HEK293 (cell line): ENCODE results near the gene KLHL12.

Source experiments
- CTCF ChIA-PET: fragments of 350-600 bp; formaldehyde crosslinking; extraction: SDS; loops from one replicate; lab custom pipeline; 2021; ENCODE audit warnings: antibody characterized with exemption; lab: Yijun Ruan, JAX
- POLR2A ChIA-PET: fragments of 300-600 bp; formaldehyde crosslinking; extraction: SDS; loops from one replicate; lab custom pipeline; 2020; ENCODE audit warnings: antibody characterized with exemption, inconsistent platforms; lab: Yijun Ruan, JAX
- H3K27ac ChIP-seq: fragments of 200-500 bp; sonication (Bioruptor generic); 2 replicates; pipeline ENCODE4 v1.5.1; 2014; ENCODE audit warnings: low read depth, low read length, control low read depth, inconsistent platforms; ENCODE audit errors: extremely low read depth
- H3K36me3 ChIP-seq, 2 experiments: fragments of 200-500 bp in 1 of 2; sonication (Bioruptor generic) in 1 of 2; 1 replicate in 1 of 2; 2 replicates in 1 of 2; pipeline ENCODE4 v1.5.1; 2014 to 2017; ENCODE audit warnings: inconsistent platforms in 2 of 2, low read length in 2 of 2; ENCODE audit not compliant: control insufficient read depth in 2 of 2, insufficient read depth in 1 of 2
- H3K4me1 ChIP-seq: fragments of 200-500 bp; sonication (Bioruptor generic); 2 replicates; pipeline ENCODE4 v1.5.1; 2014; ENCODE audit warnings: mild to moderate bottlenecking, low read length, inconsistent platforms; ENCODE audit not compliant: control insufficient read depth, insufficient read depth
- H3K4me3 ChIP-seq: 2 replicates; pipeline ENCODE4 v1.5.1; 2011; ENCODE audit warnings: low read depth, mild to moderate bottlenecking, control low read depth, low read length, moderate library complexity
- H3K9me3 ChIP-seq: fragments of 200-500 bp; sonication (Bioruptor generic); 2 replicates; pipeline ENCODE4 v1.5.1; 2014; ENCODE audit warnings: low read depth, low read length, inconsistent platforms; ENCODE audit not compliant: control insufficient read depth, insufficient read depth
- GFI1B ChIP-seq: fragments of 450-650 bp; formaldehyde crosslinking; IDR thresholded peaks from 2 replicates; pipeline ENCODE4 v1.5.1; 2016; ENCODE audit warnings: missing biosample characterization, missing genetic modification characterization
- KLF8 ChIP-seq: fragments of 450-650 bp; formaldehyde crosslinking; IDR thresholded peaks from 2 replicates; pipeline ENCODE4 v1.5.1; 2016; ENCODE audit warnings: missing biosample characterization, missing genetic modification characterization
- KLF9 ChIP-seq: fragments of 450-650 bp; formaldehyde crosslinking; IDR thresholded peaks from 2 replicates; pipeline ENCODE4 v1.5.1; 2016; ENCODE audit warnings: missing biosample characterization, missing genetic modification characterization, low read depth
- MZF1 ChIP-seq: fragments of 450-650 bp; formaldehyde crosslinking; IDR thresholded peaks from 2 replicates; pipeline ENCODE4 v1.5.1; 2017; ENCODE audit warnings: missing biosample characterization, missing genetic modification characterization, borderline replicate concordance
- SALL2 ChIP-seq: fragments of 450-650 bp; formaldehyde crosslinking; IDR thresholded peaks from 2 replicates; pipeline ENCODE4 v1.5.0; 2017; ENCODE audit warnings: missing biosample characterization, mild to moderate bottlenecking, missing genetic modification characterization, borderline replicate concordance
- SP3 ChIP-seq: fragments of 450-650 bp; formaldehyde crosslinking; IDR thresholded peaks from 2 replicates; pipeline ENCODE4 v1.5.1; 2016; ENCODE audit warnings: missing biosample characterization, missing genetic modification characterization
- TRIM28 ChIP-seq: IDR thresholded peaks from 2 replicates; pipeline ENCODE4 v1.6.1; 2011; ENCODE audit warnings: low read length, control low read depth, borderline replicate concordance
- ZBTB17 ChIP-seq: fragments of 450-650 bp; formaldehyde crosslinking; IDR thresholded peaks from 2 replicates; pipeline ENCODE4 v1.5.1; 2016; ENCODE audit warnings: missing biosample characterization, missing genetic modification characterization
- ZFP3 ChIP-seq: fragments of 450-650 bp; formaldehyde crosslinking; IDR thresholded peaks from 2 replicates; pipeline ENCODE4 v1.5.1; 2016; ENCODE audit warnings: low read depth, missing biosample characterization, missing genetic modification characterization
- ZFP37 ChIP-seq: fragments of 450-650 bp; formaldehyde crosslinking; IDR thresholded peaks from 2 replicates; pipeline ENCODE4 v1.5.1; 2016; ENCODE audit warnings: missing biosample characterization, missing genetic modification characterization
- ZFP69B ChIP-seq: fragments of 450-650 bp; formaldehyde crosslinking; IDR thresholded peaks from 2 replicates; pipeline ENCODE4 v1.5.1; 2016; ENCODE audit warnings: missing biosample characterization, missing genetic modification characterization
- ZNF140 ChIP-seq: fragments of 450-650 bp; formaldehyde crosslinking; IDR thresholded peaks from 2 replicates; pipeline ENCODE4 v1.5.1; 2016; ENCODE audit warnings: missing biosample characterization, missing genetic modification characterization
- ZNF2 ChIP-seq: fragments of 450-650 bp; formaldehyde crosslinking; IDR thresholded peaks from 2 replicates; pipeline ENCODE4 v1.5.1; 2016; ENCODE audit warnings: missing biosample characterization, missing genetic modification characterization
- ZNF292 ChIP-seq: fragments of 450-650 bp; formaldehyde crosslinking; IDR thresholded peaks from 2 replicates; pipeline ENCODE4 v1.5.1; 2016; ENCODE audit warnings: low read depth, missing biosample characterization, missing genetic modification characterization, borderline replicate concordance
- ZNF311 ChIP-seq: fragments of 450-650 bp; formaldehyde crosslinking; IDR thresholded peaks from 2 replicates; pipeline ENCODE4 v1.5.1; 2017; ENCODE audit warnings: missing biosample characterization, missing genetic modification characterization, borderline replicate concordance
- ZNF335 ChIP-seq: fragments of 450-650 bp; formaldehyde crosslinking; conservative IDR thresholded peaks from 2 replicates; pipeline ENCODE4 v1.5.1; 2016; ENCODE audit warnings: missing biosample characterization, missing genetic modification characterization
- ZNF341 ChIP-seq: fragments of 450-650 bp; formaldehyde crosslinking; IDR thresholded peaks from 2 replicates; pipeline ENCODE4; 2016; ENCODE audit warnings: low read depth, missing biosample characterization, missing genetic modification characterization
- ZNF433 ChIP-seq: fragments of 450-650 bp; formaldehyde crosslinking; IDR thresholded peaks from 2 replicates; pipeline ENCODE4 v1.5.1; 2016; ENCODE audit warnings: missing biosample characterization, missing genetic modification characterization, low read depth
- ZNF555 ChIP-seq: fragments of 450-650 bp; formaldehyde crosslinking; conservative IDR thresholded peaks from 2 replicates; pipeline ENCODE4 v1.5.1; 2017; ENCODE audit warnings: missing biosample characterization, mild to moderate bottlenecking, missing genetic modification characterization, inconsistent platforms
- ZNF621 ChIP-seq: fragments of 450-650 bp; formaldehyde crosslinking; IDR thresholded peaks from 2 replicates; pipeline ENCODE4 v1.5.1; 2017; ENCODE audit warnings: missing biosample characterization, missing genetic modification characterization
- ZNF626 ChIP-seq: fragments of 450-650 bp; sonication (Bioruptor Pico); formaldehyde crosslinking; IDR thresholded peaks from 2 replicates; pipeline ENCODE4 v1.5.1; 2018; ENCODE audit warnings: missing biosample characterization, missing genetic modification characterization, inconsistent platforms
- ZNF664 ChIP-seq: fragments of 450-650 bp; formaldehyde crosslinking; IDR thresholded peaks from 2 replicates; pipeline ENCODE4 v1.5.1; 2016; ENCODE audit warnings: missing biosample characterization, missing genetic modification characterization
- ZNF677 ChIP-seq: fragments of 450-650 bp; IDR thresholded peaks from 2 replicates; pipeline ENCODE4 v1.5.0; 2018; ENCODE audit warnings: missing biosample characterization, mild to moderate bottlenecking, missing genetic modification characterization, moderate library complexity
- ZNF768 ChIP-seq: fragments of 450-650 bp; formaldehyde crosslinking; IDR thresholded peaks from 2 replicates; pipeline ENCODE4 v1.5.1; 2018; ENCODE audit warnings: missing biosample characterization, mild to moderate bottlenecking, missing genetic modification characterization
- TF ChIP-seq, protein P1 (sequence below): fragments of 450-650 bp; formaldehyde crosslinking; IDR thresholded peaks from 2 replicates; pipeline ENCODE4 v1.5.1; 2016; ENCODE audit warnings: missing biosample characterization, missing genetic modification characterization
- TF ChIP-seq, protein P2 (sequence below): fragments of 450-650 bp; IDR thresholded peaks from 2 replicates; pipeline ENCODE4 v1.5.1; 2018; ENCODE audit warnings: missing biosample characterization, mild to moderate bottlenecking, missing genetic modification characterization
- TF ChIP-seq, protein P3 (sequence below): fragments of 450-650 bp; formaldehyde crosslinking; IDR thresholded peaks from 2 replicates; pipeline ENCODE4 v1.5.1; 2016; ENCODE audit warnings: missing biosample characterization, missing genetic modification characterization
- TF ChIP-seq, protein P4 (sequence below): fragments of 450-650 bp; formaldehyde crosslinking; IDR thresholded peaks from 2 replicates; pipeline ENCODE4 v1.5.1; 2016; ENCODE audit warnings: missing biosample characterization, missing genetic modification characterization

KLHL12 gene

DNA sequence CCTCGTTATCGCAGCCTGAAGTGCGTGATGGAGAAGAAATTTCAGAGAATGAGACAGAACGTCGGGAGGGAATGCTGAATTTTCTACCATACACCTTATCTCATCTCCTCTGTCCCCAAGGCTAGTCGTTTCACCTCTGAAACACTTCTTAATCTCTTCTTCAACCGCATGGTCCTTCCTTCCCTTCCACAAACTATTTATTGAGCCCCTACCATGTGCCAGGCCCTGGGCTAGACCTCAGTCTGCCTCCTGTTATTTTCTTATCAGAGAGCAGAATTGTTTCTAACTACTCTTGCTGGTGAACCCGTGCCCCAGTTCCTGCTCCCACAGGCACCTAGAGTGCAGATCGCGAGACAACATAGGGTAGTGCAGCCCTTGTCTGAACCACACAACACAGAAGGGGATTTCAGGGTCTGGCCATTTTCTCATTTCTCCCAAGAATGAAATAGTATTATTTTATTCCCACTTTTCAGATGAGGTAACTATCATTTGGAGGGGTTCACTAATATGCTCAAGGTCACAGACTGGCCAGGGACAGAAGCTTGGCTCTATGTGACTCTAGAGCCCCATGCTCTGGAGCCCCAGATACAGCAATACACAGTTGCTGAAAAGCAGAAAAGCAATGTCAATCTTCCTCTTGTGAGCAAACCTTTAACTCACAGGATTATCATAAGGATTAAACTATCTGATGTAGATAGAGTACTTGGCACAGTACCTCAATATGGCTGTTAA is 31.7 kb upstream of the KLHL12 start (continued):
- TF ChIP-seq, protein P1, sequence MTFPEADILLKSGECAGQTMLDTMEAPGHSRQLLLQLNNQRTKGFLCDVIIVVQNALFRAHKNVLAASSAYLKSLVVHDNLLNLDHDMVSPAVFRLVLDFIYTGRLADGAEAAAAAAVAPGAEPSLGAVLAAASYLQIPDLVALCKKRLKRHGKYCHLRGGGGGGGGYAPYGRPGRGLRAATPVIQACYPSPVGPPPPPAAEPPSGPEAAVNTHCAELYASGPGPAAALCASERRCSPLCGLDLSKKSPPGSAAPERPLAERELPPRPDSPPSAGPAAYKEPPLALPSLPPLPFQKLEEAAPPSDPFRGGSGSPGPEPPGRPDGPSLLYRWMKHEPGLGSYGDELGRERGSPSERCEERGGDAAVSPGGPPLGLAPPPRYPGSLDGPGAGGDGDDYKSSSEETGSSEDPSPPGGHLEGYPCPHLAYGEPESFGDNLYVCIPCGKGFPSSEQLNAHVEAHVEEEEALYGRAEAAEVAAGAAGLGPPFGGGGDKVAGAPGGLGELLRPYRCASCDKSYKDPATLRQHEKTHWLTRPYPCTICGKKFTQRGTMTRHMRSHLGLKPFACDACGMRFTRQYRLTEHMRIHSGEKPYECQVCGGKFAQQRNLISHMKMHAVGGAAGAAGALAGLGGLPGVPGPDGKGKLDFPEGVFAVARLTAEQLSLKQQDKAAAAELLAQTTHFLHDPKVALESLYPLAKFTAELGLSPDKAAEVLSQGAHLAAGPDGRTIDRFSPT (tag by site-specific recombination) = no peak
- TF ChIP-seq ZNF621 (tag by site-specific recombination) = no peak
- TF ChIP-seq ZNF311 = no peak
- TF ChIP-seq KLF8 (tag by site-specific recombination) = no peak
- TF ChIP-seq SP3 (tag by site-specific recombination) = 0 out of 2 replicates have a peak, but pooled peaks have one; percentile 10
- TF ChIP-seq, protein P2, sequence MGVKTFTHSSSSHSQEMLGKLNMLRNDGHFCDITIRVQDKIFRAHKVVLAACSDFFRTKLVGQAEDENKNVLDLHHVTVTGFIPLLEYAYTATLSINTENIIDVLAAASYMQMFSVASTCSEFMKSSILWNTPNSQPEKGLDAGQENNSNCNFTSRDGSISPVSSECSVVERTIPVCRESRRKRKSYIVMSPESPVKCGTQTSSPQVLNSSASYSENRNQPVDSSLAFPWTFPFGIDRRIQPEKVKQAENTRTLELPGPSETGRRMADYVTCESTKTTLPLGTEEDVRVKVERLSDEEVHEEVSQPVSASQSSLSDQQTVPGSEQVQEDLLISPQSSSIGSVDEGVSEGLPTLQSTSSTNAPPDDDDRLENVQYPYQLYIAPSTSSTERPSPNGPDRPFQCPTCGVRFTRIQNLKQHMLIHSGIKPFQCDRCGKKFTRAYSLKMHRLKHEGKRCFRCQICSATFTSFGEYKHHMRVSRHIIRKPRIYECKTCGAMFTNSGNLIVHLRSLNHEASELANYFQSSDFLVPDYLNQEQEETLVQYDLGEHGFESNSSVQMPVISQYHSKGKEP (tag by site-specific recombination) = no peak
- peak; percentile 16; the same call in 1 of the 2 replicates for TF ChIP-seq ZNF341 (tag by site-specific recombination)
- peak; percentile 63 for TF ChIP-seq ZBTB17 (tag by site-specific recombination)

DNA sequence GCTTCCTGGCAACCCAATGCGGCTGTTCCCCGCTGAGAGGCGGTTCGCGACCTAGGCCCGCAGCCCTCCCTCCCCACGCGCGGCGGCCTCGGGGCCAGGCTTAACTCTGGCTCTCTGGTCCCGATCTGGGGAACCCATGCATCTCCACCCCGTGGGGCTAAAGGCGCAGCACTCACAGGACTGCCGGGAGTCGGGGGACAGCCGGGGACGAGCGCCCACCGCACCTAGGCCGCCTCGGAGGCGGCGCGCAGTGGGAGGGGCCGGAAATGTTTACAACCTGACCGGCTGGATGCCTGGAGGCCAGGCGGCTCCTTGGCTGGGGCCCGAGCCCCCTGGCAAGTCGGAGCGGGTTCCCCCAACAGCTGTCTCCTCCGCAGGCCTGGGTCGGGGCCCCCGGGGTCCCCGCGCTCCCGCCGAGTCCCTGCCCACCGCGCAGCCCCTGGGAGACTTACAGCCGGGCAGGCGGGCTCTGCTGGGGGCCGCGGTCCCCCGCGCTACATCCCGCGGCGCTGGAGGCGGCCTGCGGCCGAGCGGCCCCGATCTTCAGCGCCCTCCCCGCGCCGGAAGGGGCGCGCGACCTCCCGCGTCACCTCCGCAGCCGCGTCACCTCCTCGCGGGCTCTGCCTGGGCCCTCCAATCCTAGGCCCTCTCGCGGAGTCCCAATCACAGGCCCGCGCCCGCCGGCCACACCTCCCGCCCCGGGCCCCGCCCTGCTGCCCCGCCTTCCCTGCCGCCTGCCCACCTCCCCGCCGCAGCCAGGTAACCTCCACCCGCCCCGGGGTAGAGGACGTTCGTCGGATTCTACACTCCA is 30.9 kb upstream of the KLHL12 start, which contains the start of gene ADIPOR1:
Gene ADIPOR1, minus strand, starts transcription at position 580 of the 811 bp plus-strand sequence. CDS start 7,242 bp downstream, outside the sequence.
- Histone ChIP-seq H3K27ac (peak within 1 kb of the TSS; percentile 84), H3K36me3 (peaks cover 0 to 46% of the 10 kb centered on the region in 2 experiments; a peak in 1 of 3 replicates), H3K4me1 (peaks cover 9% of the 10 kb centered on the region), H3K9me3 (no peaks in the 10 kb centered on the region), H3K4me3 (peak within 1 kb of the TSS; percentile 88)
- POLR2A ChIA-PET = no interaction called here
- CTCF ChIA-PET = no interaction called here
- peak; percentile 84; the same call in 1 of the 2 replicates for TF ChIP-seq ZFP37 (tag by site-specific recombination)
- peak; percentile 87 for TF ChIP-seq KLF9
- no peak for TF ChIP-seq ZNF433 (tag by site-specific recombination)
- TF ChIP-seq ZNF140 (tag by site-specific recombination) = no peak
- TF ChIP-seq GFI1B (tag by site-specific recombination) = no peak
- no peak for TF ChIP-seq MZF1 (tag by site-specific recombination)
- TF ChIP-seq ZNF555 = no peak
- TF ChIP-seq ZFP69B (tag by site-specific recombination) = no peak
- TF ChIP-seq ZNF2 (tag by site-specific recombination) = no peak
- no peak for TF ChIP-seq ZNF292 (tag by site-specific recombination)
- TF ChIP-seq ZNF335 (tag by site-specific recombination) = peak; percentile 60
- no peak for TF ChIP-seq ZFP3 (tag by site-specific recombination)
- TF ChIP-seq ZNF768 (tag by site-specific recombination) = no peak
- TF ChIP-seq, protein P3, sequence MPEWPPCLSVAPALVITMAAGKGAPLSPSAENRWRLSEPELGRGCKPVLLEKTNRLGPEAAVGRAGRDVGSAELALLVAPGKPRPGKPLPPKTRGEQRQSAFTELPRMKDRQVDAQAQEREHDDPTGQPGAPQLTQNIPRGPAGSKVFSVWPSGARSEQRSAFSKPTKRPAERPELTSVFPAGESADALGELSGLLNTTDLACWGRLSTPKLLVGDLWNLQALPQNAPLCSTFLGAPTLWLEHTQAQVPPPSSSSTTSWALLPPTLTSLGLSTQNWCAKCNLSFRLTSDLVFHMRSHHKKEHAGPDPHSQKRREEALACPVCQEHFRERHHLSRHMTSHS (tag by site-specific recombination) = no peak
- TF ChIP-seq, protein P4, sequence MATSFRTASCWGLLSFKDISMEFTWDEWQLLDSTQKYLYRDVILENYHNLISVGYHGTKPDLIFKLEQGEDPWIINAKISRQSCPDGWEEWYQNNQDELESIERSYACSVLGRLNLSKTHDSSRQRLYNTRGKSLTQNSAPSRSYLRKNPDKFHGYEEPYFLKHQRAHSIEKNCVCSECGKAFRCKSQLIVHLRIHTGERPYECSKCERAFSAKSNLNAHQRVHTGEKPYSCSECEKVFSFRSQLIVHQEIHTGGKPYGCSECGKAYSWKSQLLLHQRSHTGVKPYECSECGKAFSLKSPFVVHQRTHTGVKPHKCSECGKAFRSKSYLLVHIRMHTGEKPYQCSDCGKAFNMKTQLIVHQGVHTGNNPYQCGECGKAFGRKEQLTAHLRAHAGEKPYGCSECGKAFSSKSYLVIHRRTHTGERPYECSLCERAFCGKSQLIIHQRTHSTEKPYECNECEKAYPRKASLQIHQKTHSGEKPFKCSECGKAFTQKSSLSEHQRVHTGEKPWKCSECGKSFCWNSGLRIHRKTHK = no peak
- no peak; the same call in 1 of the 2 replicates for TF ChIP-seq ZNF626 (tag by site-specific recombination)
- no peak for TF ChIP-seq ZNF664 (tag by site-specific recombination)
- TF ChIP-seq ZNF311 = no peak
- TF ChIP-seq ZNF677 = 0 out of 2 replicates have a peak, but pooled peaks have one; percentile 37
- TF ChIP-seq TRIM28 = no peak
- no peak for TF ChIP-seq SALL2 (tag by site-specific recombination)
